Chondrocyte (in vitro differentiated cells): Measurements from ENCODE around the gene GGTA1. TPM values are rescaled to one million over a fixed set of nuclear protein-coding genes. Genes with fewer than 3 reads are reported as not detected.

Experiments
- DNase-seq: peaks from one replicate; pipeline ENCODE4 v3.0.0; 2021; ENCODE audit warnings: mixed read lengths, low spot score
- H3K27ac Mint-ChIP-seq: one replicate; pipeline ENCODE4 v1.8.0; 2021; ENCODE audit warnings: mild to moderate bottlenecking, moderate library complexity, mixed read lengths; ENCODE audit not compliant: unreplicated experiment
- H3K27me3 Mint-ChIP-seq: 2 replicates; pipeline ENCODE4 v1.8.0; 2021; ENCODE audit warnings: low read depth, mixed read lengths
- H3K36me3 Mint-ChIP-seq: 2 replicates; pipeline ENCODE4 v1.8.0; 2021; ENCODE audit warnings: low read depth, mixed read lengths
- H3K4me1 Mint-ChIP-seq: 2 replicates; pipeline ENCODE4 v1.8.0; 2021; ENCODE audit warnings: low read depth, mild to moderate bottlenecking, mixed read lengths
- H3K4me3 Mint-ChIP-seq: one replicate; pipeline ENCODE4 v1.8.0; 2021; ENCODE audit warnings: mild to moderate bottlenecking, moderate library complexity, mixed read lengths; ENCODE audit not compliant: unreplicated experiment
- H3K9me3 Mint-ChIP-seq: 2 replicates; pipeline ENCODE4 v1.8.0; 2021; ENCODE audit warnings: low read depth, mixed read lengths
- total RNA-seq: library from RNA; stranded (reverse); gene quantifications from 3 replicates; pipeline ENCODE4 v1.2.1, GENCODE V29; 2021
- TF ChIP-seq, protein P1 (sequence below): fragments of 200-600 bp; sonication (generic); IDR thresholded peaks from 2 replicates; pipeline ENCODE4 v1.5.0; 2021; ENCODE audit warnings: antibody characterized with exemption, mild to moderate bottlenecking, moderate library complexity

The GGTA1 gene
- total RNA-seq, 1 donor from 2014 or later, result 3.2 TPM

DNA sequence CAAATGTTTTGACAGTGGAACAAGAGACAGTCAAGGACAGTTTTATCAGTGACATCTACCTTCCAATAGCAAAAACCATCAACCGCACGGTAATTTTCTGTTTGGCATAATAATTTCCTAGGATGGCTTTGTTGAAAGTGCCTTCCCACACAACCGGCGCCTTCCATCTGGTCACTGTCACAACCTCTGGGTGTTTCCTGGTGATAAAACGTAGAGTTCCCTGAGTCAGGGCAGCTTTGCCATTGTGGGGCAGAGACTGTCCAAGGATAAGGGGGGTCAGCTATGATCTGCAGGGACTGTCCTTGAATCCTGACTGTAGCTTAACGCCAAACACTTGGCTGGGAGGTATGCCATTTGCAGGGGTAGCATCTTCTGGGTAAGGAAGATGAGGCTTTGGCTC lies 47.6 kb downstream of the GGTA1 start:
- Mint-ChIP-seq H3K4me3 (no peak overlapping the region), H3K27ac (no peak overlapping the region), H3K36me3 (no peaks in the 10 kb centered on the region), H3K27me3 (peaks cover 43% of the 10 kb centered on the region), H3K4me1 (peaks cover 7% of the 10 kb centered on the region), H3K9me3 (no peaks in the 10 kb centered on the region)
- DNase-seq, result no peak
- TF ChIP-seq, protein P1, sequence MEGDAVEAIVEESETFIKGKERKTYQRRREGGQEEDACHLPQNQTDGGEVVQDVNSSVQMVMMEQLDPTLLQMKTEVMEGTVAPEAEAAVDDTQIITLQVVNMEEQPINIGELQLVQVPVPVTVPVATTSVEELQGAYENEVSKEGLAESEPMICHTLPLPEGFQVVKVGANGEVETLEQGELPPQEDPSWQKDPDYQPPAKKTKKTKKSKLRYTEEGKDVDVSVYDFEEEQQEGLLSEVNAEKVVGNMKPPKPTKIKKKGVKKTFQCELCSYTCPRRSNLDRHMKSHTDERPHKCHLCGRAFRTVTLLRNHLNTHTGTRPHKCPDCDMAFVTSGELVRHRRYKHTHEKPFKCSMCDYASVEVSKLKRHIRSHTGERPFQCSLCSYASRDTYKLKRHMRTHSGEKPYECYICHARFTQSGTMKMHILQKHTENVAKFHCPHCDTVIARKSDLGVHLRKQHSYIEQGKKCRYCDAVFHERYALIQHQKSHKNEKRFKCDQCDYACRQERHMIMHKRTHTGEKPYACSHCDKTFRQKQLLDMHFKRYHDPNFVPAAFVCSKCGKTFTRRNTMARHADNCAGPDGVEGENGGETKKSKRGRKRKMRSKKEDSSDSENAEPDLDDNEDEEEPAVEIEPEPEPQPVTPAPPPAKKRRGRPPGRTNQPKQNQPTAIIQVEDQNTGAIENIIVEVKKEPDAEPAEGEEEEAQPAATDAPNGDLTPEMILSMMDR, result no peak

DNA sequence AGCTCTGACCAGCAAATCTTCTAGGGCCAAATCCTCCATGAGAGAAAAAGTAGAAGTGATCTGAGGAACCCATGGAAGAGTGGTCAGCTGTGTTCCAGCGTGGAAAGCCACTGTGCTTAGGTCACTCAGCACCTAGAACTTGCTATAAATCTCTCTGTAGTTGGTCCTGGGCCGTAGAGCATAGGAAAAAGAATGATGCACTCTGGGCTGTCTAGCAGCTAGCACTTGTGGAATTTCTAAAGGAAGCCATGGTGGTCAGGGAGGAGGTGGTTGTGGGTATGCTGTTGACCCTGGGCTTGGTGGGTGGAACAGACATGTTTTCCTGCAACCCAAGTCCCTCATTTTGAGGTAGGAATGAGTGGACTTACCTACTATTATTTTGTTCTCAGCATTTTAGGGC lies 48.1 kb downstream of the GGTA1 start:
- no peak for DNase-seq
- TF ChIP-seq, protein P1, result no peak
- Mint-ChIP-seq H3K27me3 (peaks cover 39% of the 10 kb centered on the region), H3K4me3 (no peak overlapping the region), H3K36me3 (no peaks in the 10 kb centered on the region), H3K4me1 (peaks cover 8% of the 10 kb centered on the region), H3K9me3 (no peaks in the 10 kb centered on the region), H3K27ac (no peak overlapping the region)

DNA sequence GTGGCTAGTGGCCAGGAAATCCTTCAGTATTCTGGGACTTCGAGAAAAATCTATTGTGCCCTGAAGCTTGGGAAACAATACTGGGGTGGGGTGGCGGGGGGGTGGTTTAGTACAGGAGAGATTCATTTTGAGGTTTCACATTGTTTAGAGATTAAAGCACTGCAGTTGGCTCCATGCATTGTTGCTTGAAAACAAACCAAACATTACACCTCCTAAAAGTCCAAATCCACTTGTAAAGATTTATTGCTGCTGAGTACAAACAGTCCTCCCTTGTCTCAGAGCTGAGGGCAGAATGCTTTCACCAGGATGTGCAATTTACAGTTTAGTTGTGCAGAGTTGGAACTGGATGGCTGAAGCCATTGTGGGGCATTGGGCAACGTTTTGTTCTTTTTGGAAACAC lies 49.4 kb downstream of the GGTA1 start:
- Mint-ChIP-seq H3K9me3 (no peaks in the 10 kb centered on the region), H3K36me3 (no peaks in the 10 kb centered on the region), H3K4me1 (peaks cover 8% of the 10 kb centered on the region), H3K27ac (no peak overlapping the region), H3K4me3 (no peak overlapping the region), H3K27me3 (peaks cover 47% of the 10 kb centered on the region)
- no peak for DNase-seq
- TF ChIP-seq, protein P1, result no peak

DNA sequence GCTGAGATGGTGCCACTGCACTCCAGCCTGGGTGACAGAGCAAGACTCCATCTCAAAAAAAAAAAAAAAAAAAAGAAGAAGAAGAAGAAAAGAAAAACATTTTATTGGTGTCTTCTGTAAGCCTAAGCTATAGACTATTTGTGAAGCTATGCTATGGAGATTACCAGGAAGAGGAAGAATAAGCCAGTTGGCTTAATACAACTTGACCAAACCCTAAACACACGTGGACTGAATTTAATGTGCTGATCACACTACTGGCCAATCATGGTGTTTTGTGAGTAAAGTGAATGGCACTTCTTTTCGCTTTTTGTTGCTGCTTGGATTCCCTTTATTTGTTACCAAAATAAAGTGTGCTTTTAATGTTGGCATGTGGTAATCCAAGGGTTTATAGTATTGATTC lies 49.9 kb downstream of the GGTA1 start:
- H3K27ac Mint-ChIP-seq, result no peak overlapping the region
- no peak overlapping the region for H3K4me3 Mint-ChIP-seq
- no peaks in the 10 kb centered on the region for H3K36me3 Mint-ChIP-seq
- H3K27me3 Mint-ChIP-seq, result peaks cover 48% of the 10 kb centered on the region
- H3K9me3 Mint-ChIP-seq, result no peaks in the 10 kb centered on the region
- DNase-seq, result no peak
- H3K4me1 Mint-ChIP-seq, result peaks cover 8% of the 10 kb centered on the region
- TF ChIP-seq, protein P1, result no peak

DNA sequence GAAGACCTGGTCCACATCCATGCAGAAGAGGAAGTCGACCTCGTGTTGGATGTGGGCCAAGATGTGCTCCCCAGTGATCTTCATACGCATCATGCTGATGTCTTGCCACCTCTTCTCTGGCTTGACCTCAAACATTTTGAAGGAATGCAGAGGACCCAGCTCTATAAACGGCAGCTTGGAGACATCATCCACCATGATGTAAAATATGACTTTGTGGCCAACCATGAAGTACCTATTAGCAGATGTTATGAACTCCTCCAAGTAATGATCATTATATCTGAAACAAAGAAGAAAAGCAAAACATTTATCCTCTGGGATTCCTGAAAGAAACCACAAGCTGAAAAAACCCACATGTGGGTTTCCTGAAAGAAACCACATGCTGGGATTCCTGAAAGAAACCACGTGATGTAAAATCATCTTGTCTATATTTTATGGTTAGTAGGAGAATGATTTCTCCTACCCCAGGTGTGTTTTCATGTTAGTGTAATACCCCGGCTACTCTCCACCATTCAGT lies 52.3 kb downstream of the GGTA1 start:
- Mint-ChIP-seq H3K27ac (no peak overlapping the region), H3K9me3 (no peaks in the 10 kb centered on the region), H3K4me1 (peaks cover 8% of the 10 kb centered on the region), H3K27me3 (peaks cover 56% of the 10 kb centered on the region), H3K36me3 (no peaks in the 10 kb centered on the region), H3K4me3 (no peak overlapping the region)
- TF ChIP-seq, protein P1, result no peak
- no peak for DNase-seq
